ENCODE results near the gene PLXNB2. TPM values are rescaled to one million over a fixed set of nuclear protein-coding genes. Genes with fewer than 3 reads are reported as not detected.
A peak's percentile ranks its signal among the peaks of the same experiment; 100 is the strongest.

The PLXNB2 gene
- total and polyA plus RNA-seq, 4 donors = 123 to 310 (median 173) TPM

- Histone ChIP-seq H3K36me3 (ENCODE audit: control insufficient read depth in 4 of 4, insufficient read depth in 4 of 4, low read length in 4 of 4) (peaks cover 7 to 88% (median 24%) of the 10 kb centered on the region in 4 donors), H3K27ac (ENCODE audit: low read depth in 1 of 2, low read length in 1 of 2) (peak overlapping the region in 1 of 2 donors; percentile 81)
- 93 to 96% methylated on average over 33 to 36 of the region's 36 CpGs for WGBS, 2 donors
These were observed 26.1 kb downstream of the PLXNB2 start for GRCh38 chr22:50281384-50281760.

GRCh38 chr22:50280708-50281383, 26.6 kb downstream of the PLXNB2 start:
- TF ChIP-seq CTCF (IDR thresholded peaks at IDR 0.05; ENCODE audit: control extremely low read depth, extremely low read depth) = no peak
- Histone ChIP-seq H3K27me3 (ENCODE audit: control insufficient read depth in 3 of 3, insufficient read depth in 3 of 3, low read length in 2 of 3) (no peaks in the 10 kb centered on the region), H3K9me3 (ENCODE audit: control insufficient read depth in 4 of 4, insufficient read depth in 3 of 4, low read length in 3 of 4) (no peaks in the 10 kb centered on the region), H3K4me1 (ENCODE audit: control insufficient read depth in 5 of 5, insufficient read depth in 5 of 5, low read length in 5 of 5) (peaks cover 0 to 7% (median 4%) of the 10 kb centered on the region in 5 donors), H3K27ac (ENCODE audit: low read depth in 1 of 2, low read length in 1 of 2) (peak overlapping the region in 1 of 2 donors; percentile 81), H3K4me3 (no peak overlapping the region), H3K36me3 (ENCODE audit: control insufficient read depth in 4 of 4, insufficient read depth in 4 of 4, low read length in 4 of 4) (peaks cover 7 to 88% (median 20%) of the 10 kb centered on the region in 4 donors), H3K9ac (ENCODE audit: insufficient read depth in 1 of 2, low read length in 2 of 2) (no peak overlapping the region)
- DNase-seq (no peak), ATAC-seq (ENCODE audit: insufficient read depth, low FRiP score) (no peak)
- whole genome bisulfite sequencing, 2 donors = 95 to 96% methylated on average over 44 to 47 of the region's 47 CpGs

More at GRCh38 chr22:50281384-50281760, 26.1 kb downstream of the PLXNB2 start:
- Histone ChIP-seq H3K4me1 (ENCODE audit: control insufficient read depth in 5 of 5, insufficient read depth in 5 of 5, low read length in 5 of 5) (peaks cover 0 to 7% (median 4%) of the 10 kb centered on the region in 5 donors), H3K9me3 (ENCODE audit: control insufficient read depth in 4 of 4, insufficient read depth in 3 of 4, low read length in 3 of 4) (no peaks in the 10 kb centered on the region), H3K4me3 (no peak overlapping the region), H3K9ac (ENCODE audit: insufficient read depth in 1 of 2, low read length in 2 of 2) (no peak overlapping the region), H3K27me3 (ENCODE audit: control insufficient read depth in 3 of 3, insufficient read depth in 3 of 3, low read length in 2 of 3) (no peaks in the 10 kb centered on the region)
- no peak for TF ChIP-seq CTCF (IDR thresholded peaks at IDR 0.05; ENCODE audit: control extremely low read depth, extremely low read depth)
- ATAC-seq (ENCODE audit: insufficient read depth, low FRiP score) (no peak), DNase-seq (no peak)

GRCh38 chr22:50280022-50280707, 27.3 kb downstream of the PLXNB2 start:
- Histone ChIP-seq H3K27ac (ENCODE audit: low read depth in 1 of 2, low read length in 1 of 2) (no peak overlapping the region), H3K9ac (ENCODE audit: insufficient read depth in 1 of 2, low read length in 2 of 2) (no peak overlapping the region), H3K27me3 (ENCODE audit: control insufficient read depth in 3 of 3, insufficient read depth in 3 of 3, low read length in 2 of 3) (no peaks in the 10 kb centered on the region), H3K36me3 (ENCODE audit: control insufficient read depth in 4 of 4, insufficient read depth in 4 of 4, low read length in 4 of 4) (peaks cover 7 to 91% (median 18%) of the 10 kb centered on the region in 4 donors), H3K4me1 (ENCODE audit: control insufficient read depth in 5 of 5, insufficient read depth in 5 of 5, low read length in 5 of 5) (peaks cover 0 to 7% (median 4%) of the 10 kb centered on the region in 5 donors), H3K9me3 (ENCODE audit: control insufficient read depth in 4 of 4, insufficient read depth in 3 of 4, low read length in 3 of 4) (no peaks in the 10 kb centered on the region), H3K4me3 (no peak overlapping the region)
- 92% methylated on average over 38 of the region's 38 CpGs for WGBS, 2 donors
- ATAC-seq (ENCODE audit: insufficient read depth, low FRiP score) = no peak
- no peak for TF ChIP-seq CTCF (IDR thresholded peaks at IDR 0.05; ENCODE audit: control extremely low read depth, extremely low read depth)
- no peak for DNase-seq
